ENCODE data around the gene SKAP2. TPM values are rescaled to one million over a fixed set of nuclear protein-coding genes. Genes with fewer than 3 reads are reported as not detected.

SKAP2 gene
- total RNA-seq, 2 experiments from 2014 or later = 7.0 to 8.1 TPM

GRCh38 chr7:26743205-26743604 lies 121.2 kb downstream of the SKAP2 start:
- Mint-ChIP-seq H3K27ac (no peak overlapping the region), H3K27me3 (no peaks in the 10 kb centered on the region), H3K4me1 (ENCODE audit: low read depth) (no peaks in the 10 kb centered on the region), H3K36me3 (ENCODE audit: low read depth) (peaks cover 1% of the 10 kb centered on the region), H3K9me3 (no peaks in the 10 kb centered on the region), H3K4me3 (no peak overlapping the region)
- intact Hi-C loops (cut with micrococcal nuclease) = no loop called here
- TF ChIP-seq CTCF (IDR thresholded peaks at IDR 0.05) = no peak
- ATAC-seq (no peak), DNase-seq (no peak)
- ChIA-PET POLR2A (no interaction called here), CTCF (no interaction called here)

- POLR2A ChIA-PET = no interaction called here
- Mint-ChIP-seq H3K4me1 (ENCODE audit: low read depth) (no peaks in the 10 kb centered on the region), H3K4me3 (no peak overlapping the region), H3K36me3 (ENCODE audit: low read depth) (peaks cover 1% of the 10 kb centered on the region), H3K27ac (no peak overlapping the region), H3K9me3 (no peaks in the 10 kb centered on the region), H3K27me3 (no peaks in the 10 kb centered on the region)
- intact Hi-C loops (cut with micrococcal nuclease) = no loop called here
- TF ChIP-seq CTCF (IDR thresholded peaks at IDR 0.05) = no peak
- CTCF ChIA-PET = no interaction called here
- no peak for ATAC-seq
- no peak for DNase-seq
Observed at GRCh38 chr7:26735976-26736600, 128.3 kb downstream of the SKAP2 start.

GRCh38 chr7:26729150-26729775 lies 135.1 kb downstream of the SKAP2 start:
- H3K36me3 Mint-ChIP-seq (ENCODE audit: low read depth) = no peaks in the 10 kb centered on the region
- ChIA-PET CTCF (no interaction called here), POLR2A (no interaction called here)
- ATAC-seq (no peak), DNase-seq (no peak)
- no peaks in the 10 kb centered on the region for H3K4me1 Mint-ChIP-seq (ENCODE audit: low read depth)
- intact Hi-C loops (cut with micrococcal nuclease) = no loop called here
- no peak overlapping the region for H3K27ac Mint-ChIP-seq
- H3K9me3 Mint-ChIP-seq = no peaks in the 10 kb centered on the region
- no peak for TF ChIP-seq CTCF (IDR thresholded peaks at IDR 0.05)
- no peak overlapping the region for H3K4me3 Mint-ChIP-seq
- H3K27me3 Mint-ChIP-seq = peaks cover 2% of the 10 kb centered on the region

- Mint-ChIP-seq H3K27ac (no peak overlapping the region), H3K27me3 (peaks cover 2% of the 10 kb centered on the region), H3K4me3 (no peak overlapping the region), H3K36me3 (ENCODE audit: low read depth) (no peaks in the 10 kb centered on the region), H3K4me1 (ENCODE audit: low read depth) (no peaks in the 10 kb centered on the region), H3K9me3 (no peaks in the 10 kb centered on the region)
- TF ChIP-seq CTCF (IDR thresholded peaks at IDR 0.05) = no peak
- POLR2A ChIA-PET = no interaction called here
- ATAC-seq (no peak), DNase-seq (no peak)
- CTCF ChIA-PET = no interaction called here
- intact Hi-C loops (cut with micrococcal nuclease) = no loop called here
Observed at GRCh38 chr7:26726051-26726450, 138.3 kb downstream of the SKAP2 start.

GRCh38 chr7:26724795-26725194 lies 139.6 kb downstream of the SKAP2 start:
- no peak for ATAC-seq
- no peak for DNase-seq

More at GRCh38 chr7:26724795-26725194, 139.6 kb downstream of the SKAP2 start:
- intact Hi-C loops (cut with micrococcal nuclease) = no loop called here
- H3K9me3 Mint-ChIP-seq = no peaks in the 10 kb centered on the region
- CTCF ChIA-PET = no interaction called here
- no peak overlapping the region for H3K4me3 Mint-ChIP-seq
- no peaks in the 10 kb centered on the region for H3K36me3 Mint-ChIP-seq (ENCODE audit: low read depth)
- POLR2A ChIA-PET = no interaction called here
- peaks cover 2% of the 10 kb centered on the region for H3K27me3 Mint-ChIP-seq
- no peak for TF ChIP-seq CTCF (IDR thresholded peaks at IDR 0.05)
- no peak overlapping the region for H3K27ac Mint-ChIP-seq
- no peaks in the 10 kb centered on the region for H3K4me1 Mint-ChIP-seq (ENCODE audit: low read depth)

Data from activated CD8-positive, alpha-beta T cell treated with anti-CD3 and anti-CD28 coated beads for 36 hours (primary cell).